ENCODE measurements around the gene TRMT61A.

GRCh38 chr14:103551338-103551762, 22.4 kb downstream of the TRMT61A start:
- no peak for TF ChIP-seq CTCF (IDR thresholded peaks at IDR 0.05; ENCODE audit: low read depth, low read length, poor library complexity, severe bottlenecking)
- no peak for TF ChIP-seq EZH2phosphoT487 (IDR thresholded peaks at IDR 0.05; ENCODE audit: borderline replicate concordance, low read length)
